Medulla oblongata (tissue), 1 donor: Measurements from ENCODE around the gene SPOCD1.
"Not testable (repeated sequence)": the region's sequence is repeated elsewhere in the genome, so short reads cannot be mapped to it uniquely, and the experiment has no call there.

Experiments
- DNase-seq: peaks from one replicate; pipeline ENCODE4 v3.0.0-alpha.2; 2015; ENCODE audit errors: extremely low spot score

The SPOCD1 gene

DNA sequence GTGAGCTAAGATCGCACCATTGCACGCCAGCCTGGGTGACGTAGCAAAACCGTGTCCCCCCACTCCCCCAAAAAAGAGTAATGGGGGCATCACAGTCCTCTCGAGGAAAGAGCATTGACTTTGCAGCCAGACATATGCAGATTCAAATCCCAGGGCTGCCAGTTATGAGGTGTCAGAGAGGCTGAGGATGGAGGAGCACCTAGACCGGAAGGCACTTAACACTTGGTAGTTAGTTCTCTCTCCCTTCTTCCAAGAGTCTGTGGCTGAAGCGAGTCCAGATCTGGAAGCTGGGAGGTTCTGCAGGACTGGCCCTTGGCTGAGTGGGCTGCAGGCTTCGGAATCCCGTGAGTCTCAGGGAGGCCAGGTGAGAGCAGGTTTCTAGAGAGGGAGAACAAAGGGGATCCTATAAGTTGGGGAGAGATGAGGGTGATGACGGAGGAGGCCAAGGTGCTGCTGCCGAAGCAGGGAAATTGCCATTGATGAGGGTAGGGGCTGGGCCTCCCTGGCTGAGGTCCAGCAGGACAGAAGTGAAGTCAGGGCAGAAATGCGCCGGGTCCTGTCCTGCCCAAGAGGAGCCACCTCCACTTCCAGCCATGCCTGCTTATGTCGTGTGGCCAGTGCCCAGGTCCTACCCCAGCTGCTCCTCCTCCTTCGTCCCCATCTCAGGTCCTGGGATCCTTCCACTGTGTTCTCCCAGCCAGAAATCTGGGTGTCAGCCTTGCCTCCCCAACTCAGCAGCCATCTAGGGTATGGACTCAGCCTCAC lies 13.3 kb upstream of the SPOCD1 start:
- no peak for DNase-seq

DNA sequence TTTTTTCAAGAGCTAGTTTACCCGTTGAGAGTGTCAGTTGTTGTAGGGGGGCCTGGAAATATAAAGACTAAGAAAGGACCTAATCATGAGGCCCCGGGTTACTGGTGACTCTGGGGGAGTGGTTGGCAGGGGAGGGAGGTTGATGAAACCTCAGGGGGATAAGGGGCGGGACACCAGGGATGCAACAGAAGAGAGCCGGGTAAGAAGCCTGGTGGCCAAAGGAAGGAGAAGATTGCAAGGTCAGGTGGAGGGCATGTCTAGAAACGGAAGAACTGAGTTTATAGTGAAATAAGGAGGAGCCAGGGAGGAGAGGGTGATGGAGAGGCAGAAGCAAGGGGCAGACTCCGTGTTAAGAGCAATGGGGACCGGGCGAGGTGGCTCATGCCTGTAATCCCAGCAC lies 12.5 kb upstream of the SPOCD1 start:
- no peak for DNase-seq

DNA sequence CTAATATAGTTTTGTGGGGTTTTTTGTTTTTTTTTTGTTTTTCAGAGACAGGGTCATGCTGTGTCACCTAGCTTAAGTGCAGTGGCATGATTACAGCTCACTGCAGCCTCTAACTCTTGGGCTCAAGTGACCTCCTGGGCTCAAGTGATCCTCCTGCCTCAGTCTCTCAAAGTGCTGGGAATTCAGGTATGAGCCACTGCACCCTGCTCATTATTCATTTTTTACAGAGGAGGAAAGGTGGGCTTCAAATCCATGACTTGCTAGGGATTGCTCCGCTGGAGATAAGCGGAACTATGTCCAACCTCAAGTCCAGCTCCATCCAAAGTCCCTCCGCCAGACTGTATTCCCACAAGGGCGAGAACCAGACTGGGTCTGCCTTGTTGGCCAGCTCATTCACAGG lies 8.0 kb upstream of the SPOCD1 start:
- DNase-seq = no peak

DNA sequence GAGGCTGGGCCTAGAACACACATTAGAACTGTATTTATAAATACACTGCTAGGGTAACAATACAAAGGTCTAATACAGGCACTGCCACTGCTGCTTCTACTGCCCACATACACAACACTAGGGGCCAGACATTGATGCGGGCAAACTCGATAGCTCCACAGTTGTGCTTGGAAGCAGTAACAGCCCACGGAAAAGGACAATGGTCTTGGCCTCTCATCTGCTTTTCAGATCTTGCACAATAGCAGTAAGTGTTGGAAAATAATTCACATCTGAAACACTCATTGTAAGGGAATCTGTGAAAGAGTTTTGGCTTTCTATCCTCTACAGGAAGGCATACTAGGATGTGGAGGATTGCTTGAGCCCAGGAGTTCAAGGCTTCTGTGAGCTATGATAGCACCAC lies 6.9 kb upstream of the SPOCD1 start:
- DNase-seq = peak; percentile 83

DNA sequence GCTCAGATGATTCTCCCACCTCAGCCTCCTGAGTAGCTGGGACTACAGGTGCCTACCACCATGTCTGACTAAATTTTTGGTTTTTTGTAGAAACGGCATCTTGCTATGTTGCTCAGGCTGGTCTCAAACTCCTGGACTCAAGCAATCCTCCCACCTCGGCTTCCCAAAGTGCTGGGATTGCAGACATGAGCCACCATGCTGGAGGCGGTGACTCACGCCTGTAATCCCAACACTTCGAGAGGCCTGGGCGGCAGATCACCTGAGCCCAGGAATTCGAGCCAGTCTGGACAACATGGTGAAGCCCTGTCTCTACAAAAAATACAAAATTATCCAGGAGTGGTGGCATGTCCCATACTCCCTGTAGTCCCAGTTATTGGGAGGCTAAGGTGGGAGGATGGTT lies 4.4 kb upstream of the SPOCD1 start:
- DNase-seq = not testable (repeated sequence)

DNA sequence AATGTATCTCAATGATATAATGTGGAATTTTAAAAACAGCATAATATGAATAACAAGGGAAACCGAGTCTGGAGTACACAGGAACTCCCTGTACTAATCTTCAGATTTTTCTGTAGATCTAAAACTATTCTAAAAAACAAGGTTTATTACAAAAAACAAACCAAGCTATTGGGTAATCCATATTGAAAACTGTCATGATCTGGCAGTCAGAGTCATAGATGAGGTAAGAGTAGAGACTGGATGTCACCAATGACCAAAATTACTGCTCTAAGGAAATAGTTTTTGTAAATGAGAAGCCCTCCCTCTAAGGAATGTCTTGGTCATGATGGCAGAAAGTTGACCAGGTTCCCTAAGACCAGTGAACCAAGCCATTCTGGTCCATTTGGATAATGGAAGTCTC lies 2.4 kb upstream of the SPOCD1 start:
- no peak for DNase-seq

DNA sequence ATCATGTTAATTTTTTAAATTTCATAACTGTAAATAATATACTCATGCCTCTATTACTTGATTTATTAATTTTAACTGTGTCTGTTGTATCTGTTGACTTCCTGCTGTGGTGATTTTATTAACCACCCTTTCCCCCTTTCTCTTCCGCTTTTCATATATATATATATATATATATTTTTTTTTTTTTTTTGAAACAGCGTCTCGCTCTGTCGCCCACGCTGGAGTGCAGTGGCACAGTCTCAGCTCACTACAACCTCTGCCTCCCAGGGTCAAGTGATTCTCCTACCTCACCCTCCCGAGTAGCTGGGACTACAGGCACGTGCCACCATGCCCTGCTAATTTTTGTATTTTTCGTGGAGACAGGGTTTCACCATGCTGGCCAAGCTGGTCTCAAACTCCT lies 1.1 kb upstream of the SPOCD1 start:
- DNase-seq = not testable (repeated sequence)

DNA sequence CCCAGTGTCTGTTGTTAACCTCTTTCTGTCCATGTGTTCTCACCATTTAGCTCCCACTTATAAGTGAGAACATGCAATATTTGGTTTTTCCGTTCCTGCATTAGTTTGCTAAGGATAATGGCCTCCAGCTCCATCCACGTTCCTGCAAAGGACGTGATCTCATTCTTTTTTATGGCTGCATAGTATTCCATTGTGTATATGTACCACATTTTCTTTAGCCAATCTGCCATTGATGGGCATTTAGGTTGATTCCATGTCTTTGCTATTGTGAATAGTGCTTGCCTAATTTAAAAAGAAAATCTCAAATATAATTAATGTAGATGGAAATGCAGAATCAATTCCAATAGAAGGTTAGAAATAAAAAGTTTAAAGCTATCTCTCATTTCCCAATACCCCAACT lies 679 bp upstream of the SPOCD1 start:
- not testable (repeated sequence) for DNase-seq

DNA sequence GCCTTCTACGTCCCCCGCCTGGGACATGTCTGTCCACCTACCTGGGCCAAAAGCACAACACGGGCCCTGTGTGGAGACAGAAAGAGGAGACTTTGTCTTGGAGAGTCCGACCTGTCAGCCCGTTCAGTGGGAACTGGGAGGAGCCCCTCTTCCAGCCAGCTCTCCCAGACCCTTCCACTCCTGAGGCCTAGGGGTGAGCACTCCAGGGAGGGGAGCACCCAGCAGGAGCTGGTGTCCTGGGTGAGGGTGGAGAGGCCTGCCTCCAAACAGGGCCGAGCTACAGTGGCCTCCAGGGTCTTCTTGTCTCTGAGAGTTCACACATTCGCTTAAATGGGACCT lies 546 bp downstream of the SPOCD1 start:
- DNase-seq = no peak

DNA sequence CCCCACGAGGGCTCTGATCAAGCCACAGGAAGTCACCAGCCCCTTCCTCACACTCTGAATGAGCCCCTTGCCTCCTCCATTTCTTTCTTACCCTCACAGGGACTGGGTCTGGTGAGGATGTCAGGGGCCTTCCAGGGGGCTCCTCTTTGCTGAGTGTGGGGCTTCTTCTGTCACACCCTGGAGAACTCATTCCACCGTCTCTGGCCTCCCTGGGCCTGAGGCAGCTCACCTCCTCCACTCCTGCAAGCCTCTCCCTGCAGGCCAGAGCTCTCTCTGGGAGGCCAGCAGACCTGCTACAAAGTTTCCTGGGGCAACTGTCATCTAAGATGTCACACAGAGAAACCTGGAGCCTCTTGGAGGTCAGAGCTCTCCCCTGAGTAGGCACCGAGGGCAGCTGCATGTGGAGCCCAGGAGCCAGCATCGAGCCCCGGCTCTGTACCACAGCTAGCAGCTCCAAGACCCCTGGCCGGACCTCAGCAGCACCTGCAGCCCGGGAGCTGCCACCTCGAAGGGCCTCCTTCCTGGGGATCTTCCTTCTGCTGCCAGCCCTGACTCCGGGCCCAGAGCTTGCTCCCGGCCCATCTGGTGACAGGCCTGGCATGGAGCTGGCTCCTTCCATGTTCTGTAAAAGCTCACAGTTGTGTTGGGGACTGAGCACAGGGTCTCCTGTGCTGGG lies 1.1 kb downstream of the SPOCD1 start:
- no peak for DNase-seq

DNA sequence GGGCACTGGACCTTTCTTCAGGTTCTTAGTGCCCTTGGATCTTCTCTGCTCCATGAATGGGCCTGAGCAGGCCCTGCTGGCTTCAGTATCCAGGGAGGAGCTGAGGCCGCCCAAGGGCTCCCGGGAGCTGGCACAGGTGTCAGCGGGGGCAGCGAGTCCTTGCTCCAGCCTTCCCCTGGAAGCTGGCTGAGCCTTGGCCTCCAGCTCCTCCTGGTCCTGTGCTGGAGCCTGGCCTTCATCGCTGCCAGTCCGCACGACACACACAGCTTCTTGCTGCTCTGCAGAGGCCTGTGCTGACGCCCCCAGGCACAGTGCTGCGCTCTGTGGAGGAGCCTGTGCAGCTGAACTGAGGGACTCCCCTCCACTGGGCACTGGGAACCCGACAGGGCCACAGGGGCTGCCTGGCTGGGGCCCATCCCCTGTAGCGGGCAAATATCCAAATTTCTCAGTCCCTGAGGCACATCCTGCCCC lies 1.7 kb downstream of the SPOCD1 start:
- no peak for DNase-seq

DNA sequence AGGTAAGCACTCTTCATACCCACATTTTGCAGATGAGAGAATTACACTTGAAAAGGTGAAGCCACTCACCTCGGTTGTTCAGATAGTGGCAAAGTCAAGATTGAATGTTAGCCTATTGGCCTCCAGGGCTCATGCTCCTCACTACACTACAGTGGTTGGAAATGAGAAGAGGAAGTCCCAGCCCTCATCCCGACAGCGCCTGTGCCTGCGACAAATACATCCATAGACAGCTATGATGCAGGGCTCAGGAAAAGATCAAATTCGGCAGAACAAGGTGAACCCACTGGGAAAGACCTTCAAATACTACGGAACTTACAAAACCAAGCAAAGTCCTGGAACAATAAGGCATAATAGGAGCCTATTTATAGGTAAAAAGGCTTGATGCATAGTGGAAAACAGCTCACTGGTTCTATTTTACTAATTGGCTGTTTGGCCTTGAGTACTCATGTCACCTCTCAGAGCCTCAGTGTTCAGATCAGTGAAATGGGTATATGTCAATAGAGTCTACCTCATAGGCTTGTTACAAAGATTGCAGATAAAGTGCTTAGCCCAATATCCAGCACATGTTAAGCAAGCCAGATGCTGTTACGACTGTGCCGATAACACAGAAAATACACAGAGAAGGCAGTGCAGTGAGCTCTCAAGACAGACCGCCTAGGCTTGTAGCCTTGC lies 3.5 kb downstream of the SPOCD1 start:
- no peak for DNase-seq

DNA sequence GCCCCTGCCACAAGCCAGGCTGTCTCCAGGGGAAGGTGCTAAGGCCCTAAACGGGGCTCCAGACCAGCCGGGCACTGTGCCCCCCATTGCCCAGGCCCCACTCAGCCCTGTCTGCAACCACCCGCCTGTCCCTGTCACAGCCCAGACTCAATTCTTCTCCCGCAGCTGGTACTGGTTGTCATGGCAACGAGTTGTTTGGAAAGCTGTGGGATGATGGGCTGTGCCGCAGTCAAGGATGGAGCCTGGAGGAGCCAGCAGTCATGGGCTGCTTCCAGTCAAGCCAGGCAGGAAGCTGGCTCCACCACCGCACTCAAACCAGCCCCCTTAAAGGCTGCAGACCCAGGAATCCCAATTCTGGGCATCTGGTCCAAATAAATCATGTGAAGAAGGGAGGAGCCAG lies 4.2 kb downstream of the SPOCD1 start:
- DNase-seq = peak; percentile 97

DNA sequence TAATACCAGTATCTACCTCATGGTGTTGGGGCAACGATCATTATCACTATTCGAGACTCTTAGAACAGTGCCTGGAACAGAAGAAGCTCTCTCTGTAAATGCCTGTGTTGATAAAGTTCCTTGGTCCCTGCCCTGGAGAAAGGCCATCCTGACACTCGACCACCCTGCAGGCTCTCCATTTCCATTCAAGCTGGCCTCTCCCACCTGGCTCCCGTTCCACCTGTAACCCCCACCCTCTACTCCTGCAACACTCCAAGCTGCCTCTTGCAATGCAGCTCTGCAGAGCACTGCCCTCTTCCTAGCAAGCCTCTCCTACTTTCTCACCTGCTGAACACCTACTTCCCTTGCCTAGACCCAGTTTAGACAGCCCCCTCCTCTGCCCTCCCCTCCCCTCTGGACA lies 6.1 kb downstream of the SPOCD1 start:
- DNase-seq = no peak

DNA sequence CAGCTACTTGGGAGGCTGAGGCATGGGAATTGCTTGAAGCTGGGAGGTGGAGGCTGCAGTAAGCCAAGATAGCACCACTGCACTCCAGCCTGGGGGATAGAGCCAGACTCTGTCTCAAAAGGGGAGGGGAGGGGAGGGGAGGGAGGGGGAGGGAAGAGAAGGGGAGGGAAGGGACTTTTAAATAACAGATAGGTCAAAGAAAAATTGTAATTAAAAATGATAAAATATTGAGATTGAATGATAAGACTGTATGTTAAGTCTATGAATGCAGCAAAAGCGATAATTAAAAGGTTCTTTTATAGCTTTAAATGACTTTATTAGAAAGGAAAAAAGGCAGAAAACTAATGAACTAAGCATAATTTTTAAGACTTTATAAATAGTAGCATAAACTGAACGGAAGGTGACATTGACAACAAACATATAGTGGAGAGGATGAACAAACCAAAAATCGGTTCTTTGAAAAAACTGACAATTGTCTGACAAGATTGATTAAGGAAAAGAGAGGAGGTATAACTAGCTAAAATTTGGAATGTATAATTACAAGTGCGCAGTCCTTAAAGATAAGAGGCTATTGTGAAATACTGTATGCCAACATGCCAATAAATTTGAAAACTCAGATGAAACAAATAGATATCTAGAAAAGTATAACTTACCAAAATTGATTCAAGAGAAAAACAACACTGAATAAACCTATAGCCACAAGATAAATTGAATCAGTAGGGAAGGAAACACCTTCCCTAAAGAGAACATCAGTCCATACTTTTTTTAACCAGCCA lies 8.4 kb downstream of the SPOCD1 start:
- DNase-seq = no peak

DNA sequence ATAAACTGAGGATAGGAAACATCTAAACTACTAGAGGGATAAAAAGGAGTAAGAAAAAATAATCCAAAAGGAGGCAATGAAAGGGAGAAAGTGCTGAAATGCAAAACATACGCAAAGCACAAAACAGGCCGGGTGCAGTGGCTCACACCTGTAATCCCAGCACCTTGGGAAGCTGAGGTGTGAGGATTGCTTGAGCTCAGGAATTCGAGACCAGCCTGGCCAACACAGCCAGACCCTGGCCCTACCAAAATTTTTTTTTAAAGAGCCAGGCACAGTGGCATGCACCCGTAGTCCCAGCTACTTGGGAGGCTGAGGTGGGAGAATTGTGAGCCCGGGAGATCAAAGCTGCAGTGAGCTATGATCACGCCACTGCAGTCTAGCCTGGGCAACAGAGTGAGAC lies 10.5 kb downstream of the SPOCD1 start:
- DNase-seq = no peak

DNA sequence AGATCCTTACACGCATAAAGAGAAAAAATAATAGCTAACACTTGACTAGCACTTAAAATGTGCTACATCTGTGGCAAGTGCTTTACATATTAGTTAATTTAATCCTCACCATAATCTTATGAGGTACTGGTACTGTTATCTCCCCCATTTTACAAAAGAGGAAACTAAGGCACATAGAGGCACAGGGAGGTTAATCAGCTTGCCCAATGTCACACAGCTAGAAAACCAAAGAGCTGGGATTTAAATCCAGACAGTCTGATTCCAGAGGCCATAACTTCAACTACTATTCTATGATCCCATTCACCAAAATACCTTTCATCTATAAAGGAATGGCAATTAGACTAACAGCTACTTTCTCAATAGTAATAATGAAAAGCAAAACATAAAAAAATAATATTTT lies 11.7 kb downstream of the SPOCD1 start:
- no peak for DNase-seq

DNA sequence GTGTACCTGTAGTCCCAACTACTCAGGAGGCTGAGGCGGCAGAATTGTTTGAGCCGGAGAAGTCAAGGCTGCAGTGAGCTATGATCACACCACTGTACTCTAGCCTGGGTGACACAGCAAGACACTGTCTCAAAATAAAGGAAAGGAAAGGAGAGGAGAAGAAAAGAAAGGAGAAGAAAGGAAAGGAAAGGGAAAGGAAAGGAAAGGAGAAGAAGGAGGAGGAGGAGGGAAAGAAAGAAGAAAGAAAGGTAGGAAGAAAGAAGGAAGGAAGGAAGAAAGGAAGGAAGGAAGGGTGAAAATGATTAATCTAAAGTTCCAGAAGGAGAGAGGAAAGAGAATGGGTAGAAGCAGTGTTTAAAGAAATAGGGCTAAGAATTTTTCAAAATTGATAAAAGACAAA lies 12.2 kb downstream of the SPOCD1 start:
- DNase-seq = no peak

DNA sequence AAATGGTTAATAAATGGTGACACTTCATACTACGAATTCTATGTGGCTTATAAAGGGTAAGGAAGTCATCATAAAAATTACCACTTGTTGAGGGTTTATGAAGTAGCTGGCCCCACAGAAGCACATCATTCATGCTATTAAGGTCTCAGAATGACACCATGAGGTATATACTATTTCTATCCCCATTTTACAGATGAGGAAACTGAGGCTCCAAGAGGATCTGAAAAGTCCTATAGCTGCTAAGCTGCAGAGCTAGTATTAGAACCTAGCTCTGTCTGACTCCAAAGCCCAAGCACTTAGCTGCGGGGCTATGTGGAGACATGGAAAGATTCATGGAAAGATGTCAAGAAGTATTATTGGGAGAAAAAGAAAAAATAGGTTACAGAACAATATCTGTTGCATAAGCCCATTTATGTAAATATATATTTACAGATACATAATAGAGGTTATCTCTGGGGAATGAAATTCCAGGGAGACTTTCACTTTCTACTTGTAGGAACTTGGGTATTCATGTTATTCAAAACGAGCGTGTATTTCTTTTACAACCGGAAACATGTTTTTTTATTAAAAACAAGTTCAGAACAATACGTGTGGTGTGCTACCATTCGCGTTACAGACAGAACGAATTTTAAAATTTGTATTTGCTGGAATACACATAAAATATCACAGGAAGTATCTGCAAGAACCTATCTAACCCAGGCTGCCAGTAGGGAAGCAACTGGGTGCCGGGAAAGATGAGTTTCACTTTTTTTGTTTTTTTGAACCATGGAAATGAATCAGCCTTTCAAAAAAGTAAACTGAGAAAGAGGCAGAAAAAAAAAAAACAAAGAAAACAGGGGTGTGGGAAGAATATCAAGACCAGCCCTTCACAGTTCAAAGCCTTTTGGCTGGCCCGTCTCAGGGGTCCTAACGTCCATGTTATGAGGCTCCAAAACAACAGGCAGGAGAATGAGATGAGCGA lies 13.4 kb downstream of the SPOCD1 start:
- DNase-seq = peak; percentile 41

DNA sequence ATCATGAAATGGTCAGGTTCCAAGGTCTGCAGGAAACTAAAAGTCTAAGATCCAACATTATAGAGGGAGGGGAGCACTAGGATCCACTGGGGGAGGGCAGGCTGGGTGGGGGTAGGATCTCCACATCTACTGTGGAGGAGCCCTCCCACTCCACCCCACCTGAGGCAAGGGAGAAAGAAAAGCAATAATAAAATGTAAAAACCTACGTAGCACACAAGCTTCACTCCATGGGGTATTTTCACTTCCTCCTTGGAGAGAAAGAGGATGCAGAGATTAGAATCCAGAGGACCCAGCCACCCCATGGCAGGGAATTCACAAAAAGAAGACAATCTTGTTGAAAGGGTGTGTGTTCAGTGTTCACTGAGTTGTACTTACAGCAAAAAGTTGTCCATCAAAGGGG lies 14.4 kb downstream of the SPOCD1 start:
- DNase-seq = no peak

DNA sequence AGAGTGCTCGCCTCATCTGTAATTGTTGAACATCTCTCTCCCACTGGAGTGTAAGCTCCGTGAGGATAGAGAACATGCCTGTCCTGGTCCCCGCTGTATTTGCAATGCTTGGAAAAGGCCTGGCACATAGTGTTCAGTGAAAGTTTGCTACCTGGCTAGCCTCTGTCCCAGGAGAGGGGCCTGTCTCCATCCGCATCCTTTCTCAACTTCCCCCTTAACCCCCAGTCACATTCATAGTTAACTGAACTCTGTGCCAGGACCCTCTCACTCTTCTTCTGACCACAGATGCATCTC lies 15.2 kb downstream of the SPOCD1 start:
- no peak for DNase-seq
